Lung (tissue), 12 donors: ENCODE data around the gene IPO5. TPM values are rescaled to one million over a fixed set of nuclear protein-coding genes. Genes with fewer than 3 reads are reported as not detected.
A peak's percentile ranks its signal among the peaks of the same experiment; 100 is the strongest.

Source experiments
- ATAC-seq: fragments of 200-7000 bp; cut with Tn5 transposase; one replicate; pipeline ENCODE4 v1.9.1; 2020; ENCODE audit warnings: moderate number of reproducible peaks; ENCODE audit not compliant: insufficient read depth, low FRiP score
- DNase-seq, 3 donors: peaks; one replicate each; pipeline ENCODE4 v3.0.0-alpha.2; 2013 to 2017
- H3K27ac ChIP-seq, 2 donors: one replicate each; pipeline ENCODE4 v1.5.1; 2013; ENCODE audit warnings: mild to moderate bottlenecking in 2 of 2, moderate library complexity in 2 of 2, control low read depth in 1 of 2, inconsistent platforms in 1 of 2, low read depth in 1 of 2, low read length in 1 of 2
- H3K27me3 ChIP-seq, 3 donors: one replicate each; pipeline ENCODE4 v1.5.1; 2013; ENCODE audit warnings: low read length in 2 of 3; ENCODE audit not compliant: control insufficient read depth in 3 of 3, insufficient read depth in 3 of 3
- H3K36me3 ChIP-seq, 4 donors: one replicate each; pipeline ENCODE4 v1.5.1; 2013; ENCODE audit warnings: low read length in 4 of 4, mild to moderate bottlenecking in 1 of 4, moderate library complexity in 1 of 4; ENCODE audit not compliant: control insufficient read depth in 4 of 4, insufficient read depth in 4 of 4
- H3K4me1 ChIP-seq, 5 donors: one replicate each; pipeline ENCODE4 v1.5.1; 2013; ENCODE audit warnings: low read length in 5 of 5, mild to moderate bottlenecking in 2 of 5, moderate library complexity in 1 of 5; ENCODE audit not compliant: control insufficient read depth in 5 of 5, insufficient read depth in 5 of 5
- H3K4me3 ChIP-seq: one replicate; pipeline ENCODE4 v1.5.1; 2013; ENCODE audit warnings: mild to moderate bottlenecking, control low read depth, moderate library complexity
- H3K9ac ChIP-seq, 2 donors: one replicate each; pipeline ENCODE4 v1.5.1; 2013; ENCODE audit warnings: low read length in 2 of 2, control low read depth in 1 of 2; ENCODE audit not compliant: insufficient read depth in 1 of 2
- H3K9me3 ChIP-seq, 4 donors: one replicate each; pipeline ENCODE4 v1.5.1; 2013; ENCODE audit warnings: low read length in 3 of 4, mild to moderate bottlenecking in 1 of 4, moderate library complexity in 1 of 4; ENCODE audit not compliant: control insufficient read depth in 4 of 4, insufficient read depth in 3 of 4
- CTCF ChIP-seq: IDR thresholded peaks from 2 replicates; pipeline ENCODE4 v1.5.1; 2012; ENCODE audit warnings: mild to moderate bottlenecking; ENCODE audit errors: control extremely low read depth, extremely low read depth
- WGBS, 2 donors: extraction: QIAGEN DNeasy Blood & Tissue Kit; methylation state at CpG; one replicate each; pipeline ENCODE4 v1.1.7; 2013; 5-methylcytosine and 5-hydroxymethylcytosine counted together
- polyA plus RNA-seq, 2 donors: library from polyadenylated mRNA; stranded (reverse); fragments of 200-250 nt; gene quantifications; one replicate each; pipeline ENCODE4 v1.2.1, GENCODE V29; 2013
- total RNA-seq, 2 donors: library from RNA; depleted of rRNA in 1 of 2; stranded (reverse); fragments of >200 nt in 1 of 2; gene quantifications; one replicate each; pipeline ENCODE4 v1.2.1, GENCODE V29; 2014 to 2021
- donor health status: control.
- donor health status: control.
- donor health status: Bipolar disorder and iron deficiency.
- donor health status: healthy.
- donor health status: DM: yes; HTN: yes; CAD: no.

The IPO5 gene
- total and polyA plus RNA-seq, 4 donors = 26.7 to 137 (median 61.7) TPM

- H3K27me3 ChIP-seq = no peaks in the 10 kb centered on the region
- WGBS, 2 donors = 77 to 90% methylated on average over 1 of the region's 1 CpG
- H3K4me1 ChIP-seq = no peaks in the 10 kb centered on the region
- no peak for TF ChIP-seq CTCF
- DNase-seq (no peak), ATAC-seq (no peak)
- no peak overlapping the region for H3K9ac ChIP-seq
- no peak overlapping the region for H3K27ac ChIP-seq
- H3K4me3 ChIP-seq = no peak overlapping the region
- H3K36me3 ChIP-seq = no peaks in the 10 kb centered on the region
- H3K9me3 ChIP-seq = peaks cover 0 to 9% (median 5%) of the 10 kb centered on the region in 4 donors
Measured at GRCh38 chr13:97914540-97914939, 38.9 kb upstream of the IPO5 start.

- no peak overlapping the region for H3K4me3 ChIP-seq
- no peaks in the 10 kb centered on the region for H3K36me3 ChIP-seq
- ATAC-seq = no peak
- TF ChIP-seq CTCF = no peak
- H3K9ac ChIP-seq = no peak overlapping the region
- H3K27ac ChIP-seq = no peak overlapping the region
- peak in 1 of 3 donors; percentile 5 for DNase-seq
- H3K4me1 ChIP-seq = no peaks in the 10 kb centered on the region
- no peaks in the 10 kb centered on the region for H3K27me3 ChIP-seq
- H3K9me3 ChIP-seq = no peaks in the 10 kb centered on the region
- 85 to 94% methylated on average over 6 of the region's 6 CpGs for WGBS, 2 donors
Measured at GRCh38 chr13:97921176-97921816, 32.2 kb upstream of the IPO5 start.

GRCh38 chr13:97928301-97928700, 25.2 kb upstream of the IPO5 start:
- H3K36me3 ChIP-seq = no peaks in the 10 kb centered on the region
- no peaks in the 10 kb centered on the region for H3K4me1 ChIP-seq
- no peak for DNase-seq
- no peaks in the 10 kb centered on the region for H3K9me3 ChIP-seq
- no peak for TF ChIP-seq CTCF
- no peak overlapping the region for H3K27ac ChIP-seq
- no peak overlapping the region for H3K4me3 ChIP-seq
- no peak for ATAC-seq
- 59 to 65% methylated on average over 1 of the region's 1 CpG for WGBS, 2 donors
- no peak overlapping the region for H3K9ac ChIP-seq
- H3K27me3 ChIP-seq = no peaks in the 10 kb centered on the region

GRCh38 chr13:97932036-97932435, 21.4 kb upstream of the IPO5 start:
- no peak overlapping the region for H3K9ac ChIP-seq
- no peak for DNase-seq
- whole genome bisulfite sequencing, 2 donors = 67 to 72% methylated on average over 5 of the region's 5 CpGs
- no peaks in the 10 kb centered on the region for H3K36me3 ChIP-seq
- H3K4me3 ChIP-seq = no peak overlapping the region
- H3K27me3 ChIP-seq = no peaks in the 10 kb centered on the region
- TF ChIP-seq CTCF = no peak
- no peaks in the 10 kb centered on the region for H3K9me3 ChIP-seq
- no peaks in the 10 kb centered on the region for H3K4me1 ChIP-seq
- H3K27ac ChIP-seq = no peak overlapping the region
- no peak for ATAC-seq
